GM04503 (cell line): Measurements from ENCODE around the gene PRRX1.

ENCODE experiments used
- DNase-seq: peaks from one replicate; pipeline ENCODE4 v3.0.0-alpha.2; 2012; ENCODE audit warnings: low read depth

The PRRX1 gene

GRCh38 chr1:170664828-170665612 lies 1.1 kb downstream of the PRRX1 start:
- no peak for DNase-seq

- no peak for DNase-seq
These were observed 1.7 kb downstream of the PRRX1 start for GRCh38 chr1:170665629-170666028.

- no peak for DNase-seq
These were observed 2.8 kb downstream of the PRRX1 start for GRCh38 chr1:170666541-170667254.

- DNase-seq, result no peak
These were observed 4.5 kb downstream of the PRRX1 start for GRCh38 chr1:170668209-170669106.

GRCh38 chr1:170669107-170669445 lies 5.1 kb downstream of the PRRX1 start:
- no peak for DNase-seq

- no peak for DNase-seq
These were observed 5.9 kb downstream of the PRRX1 start for GRCh38 chr1:170669586-170670530.

GRCh38 chr1:170670802-170671628 lies 7.1 kb downstream of the PRRX1 start:
- no peak for DNase-seq

- DNase-seq, result no peak
These were observed 7.7 kb downstream of the PRRX1 start for GRCh38 chr1:170671629-170671963.

GRCh38 chr1:170672316-170672715 lies 8.4 kb downstream of the PRRX1 start:
- no peak for DNase-seq

GRCh38 chr1:170674239-170674638 lies 10.3 kb downstream of the PRRX1 start:
- DNase-seq, result peak; percentile 53

GRCh38 chr1:170674986-170675385 lies 11.1 kb downstream of the PRRX1 start:
- no peak for DNase-seq

- no peak for DNase-seq
These were observed 11.9 kb downstream of the PRRX1 start for GRCh38 chr1:170675865-170676264.

GRCh38 chr1:170676628-170677027 lies 12.7 kb downstream of the PRRX1 start:
- no peak for DNase-seq

GRCh38 chr1:170678027-170678600 lies 14.2 kb downstream of the PRRX1 start:
- DNase-seq, result peak; percentile 51

GRCh38 chr1:170680428-170680827 lies 16.5 kb downstream of the PRRX1 start:
- DNase-seq, result peak; percentile 73

- no peak for DNase-seq
These were observed 18.2 kb downstream of the PRRX1 start for GRCh38 chr1:170682169-170682568.

GRCh38 chr1:170682809-170683208 lies 18.9 kb downstream of the PRRX1 start:
- DNase-seq, result no peak

- peak; percentile 62 for DNase-seq
These were observed 21.2 kb downstream of the PRRX1 start for GRCh38 chr1:170685166-170685565.

GRCh38 chr1:170686291-170686690 lies 22.4 kb downstream of the PRRX1 start:
- no peak for DNase-seq

GRCh38 chr1:170687621-170688020 lies 23.7 kb downstream of the PRRX1 start:
- no peak for DNase-seq
